ENCODE data around the gene ERP44. TPM values are rescaled to one million over a fixed set of nuclear protein-coding genes. Genes with fewer than 3 reads are reported as not detected.

The ERP44 gene
- total RNA-seq, 1 experiment from 2014 or later: 10.1 TPM

DNA sequence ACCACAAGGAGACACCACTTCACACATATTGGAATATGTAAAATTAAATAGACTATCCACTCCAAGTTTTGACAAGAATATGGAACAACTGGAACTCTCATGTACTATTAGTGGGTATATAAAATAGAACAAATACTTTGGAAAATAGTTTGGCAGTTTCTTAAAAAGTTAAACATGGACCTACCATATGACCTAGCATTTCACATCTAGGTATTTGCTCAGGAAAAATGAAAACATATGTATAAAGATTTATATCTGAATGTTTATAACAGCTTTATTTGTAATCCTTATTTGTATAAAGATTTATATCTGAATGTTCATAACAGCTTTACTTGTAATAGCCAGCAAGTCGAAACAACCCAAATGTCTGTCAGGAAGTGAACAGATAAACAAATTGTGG, 49.2 kb downstream of the ERP44 start:
- Histone ChIP-seq H3K36me3 (ENCODE audit: control insufficient read depth, insufficient read depth, low read length) (peaks cover 2% of the 10 kb centered on the region; the same call in 1 of the 2 replicates), H3K27me3 (ENCODE audit: control insufficient read depth, insufficient read depth, low read length) (no peaks in the 10 kb centered on the region), H3K9me3 (ENCODE audit: control insufficient read depth, insufficient read depth, low read depth, low read length) (no peaks in the 10 kb centered on the region), H3K4me3 (ENCODE audit: low read depth in 2 of 2, low read length in 2 of 2) (no peak overlapping the region), H3K4me1 (ENCODE audit: control insufficient read depth, insufficient read depth, low read length) (no peaks in the 10 kb centered on the region), H3K27ac (ENCODE audit: low read length) (no peak overlapping the region)
- intact Hi-C loops (cut with micrococcal nuclease; ENCODE audit: unreplicated experiment): no loop called here
- DNase-seq (ENCODE audit: low read depth, low spot score): no peak
- no peak for ATAC-seq
- no TSS peak for BruUV-seq (replicated peaks)
- in situ Hi-C loops (cut with HindIII; ENCODE audit: low pct_unique_long_range_greater_than_20kb, low sequenced_read_pairs): no loop called here
- CTCF ChIA-PET: interaction anchor here (0.6 kb wide), 1 partner anchor 523 kb away, joined by 3 read pairs; no protein-coding TSS in a partner anchor
- TF ChIP-seq, protein P1, sequence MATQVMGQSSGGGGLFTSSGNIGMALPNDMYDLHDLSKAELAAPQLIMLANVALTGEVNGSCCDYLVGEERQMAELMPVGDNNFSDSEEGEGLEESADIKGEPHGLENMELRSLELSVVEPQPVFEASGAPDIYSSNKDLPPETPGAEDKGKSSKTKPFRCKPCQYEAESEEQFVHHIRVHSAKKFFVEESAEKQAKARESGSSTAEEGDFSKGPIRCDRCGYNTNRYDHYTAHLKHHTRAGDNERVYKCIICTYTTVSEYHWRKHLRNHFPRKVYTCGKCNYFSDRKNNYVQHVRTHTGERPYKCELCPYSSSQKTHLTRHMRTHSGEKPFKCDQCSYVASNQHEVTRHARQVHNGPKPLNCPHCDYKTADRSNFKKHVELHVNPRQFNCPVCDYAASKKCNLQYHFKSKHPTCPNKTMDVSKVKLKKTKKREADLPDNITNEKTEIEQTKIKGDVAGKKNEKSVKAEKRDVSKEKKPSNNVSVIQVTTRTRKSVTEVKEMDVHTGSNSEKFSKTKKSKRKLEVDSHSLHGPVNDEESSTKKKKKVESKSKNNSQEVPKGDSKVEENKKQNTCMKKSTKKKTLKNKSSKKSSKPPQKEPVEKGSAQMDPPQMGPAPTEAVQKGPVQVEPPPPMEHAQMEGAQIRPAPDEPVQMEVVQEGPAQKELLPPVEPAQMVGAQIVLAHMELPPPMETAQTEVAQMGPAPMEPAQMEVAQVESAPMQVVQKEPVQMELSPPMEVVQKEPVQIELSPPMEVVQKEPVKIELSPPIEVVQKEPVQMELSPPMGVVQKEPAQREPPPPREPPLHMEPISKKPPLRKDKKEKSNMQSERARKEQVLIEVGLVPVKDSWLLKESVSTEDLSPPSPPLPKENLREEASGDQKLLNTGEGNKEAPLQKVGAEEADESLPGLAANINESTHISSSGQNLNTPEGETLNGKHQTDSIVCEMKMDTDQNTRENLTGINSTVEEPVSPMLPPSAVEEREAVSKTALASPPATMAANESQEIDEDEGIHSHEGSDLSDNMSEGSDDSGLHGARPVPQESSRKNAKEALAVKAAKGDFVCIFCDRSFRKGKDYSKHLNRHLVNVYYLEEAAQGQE (IDR thresholded peaks at IDR 0.05; ENCODE audit: insufficient read depth in 1 of 2, low read depth in 2 of 2, low read length in 1 of 2): no peak
- TF ChIP-seq POLR2AphosphoS5 (IDR thresholded peaks at IDR 0.05; ENCODE audit: low read depth, low read length) (no peak), TCF7L2 (IDR thresholded peaks at IDR 0.05; ENCODE audit: low read depth, low read length) (no peak), CTCF (IDR thresholded peaks at IDR 0.05) (no peak), SIN3A (IDR thresholded peaks at IDR 0.05; ENCODE audit: borderline replicate concordance, insufficient read depth, low read depth, low read length) (no peak)
- POLR2A ChIA-PET: no interaction called here

DNA sequence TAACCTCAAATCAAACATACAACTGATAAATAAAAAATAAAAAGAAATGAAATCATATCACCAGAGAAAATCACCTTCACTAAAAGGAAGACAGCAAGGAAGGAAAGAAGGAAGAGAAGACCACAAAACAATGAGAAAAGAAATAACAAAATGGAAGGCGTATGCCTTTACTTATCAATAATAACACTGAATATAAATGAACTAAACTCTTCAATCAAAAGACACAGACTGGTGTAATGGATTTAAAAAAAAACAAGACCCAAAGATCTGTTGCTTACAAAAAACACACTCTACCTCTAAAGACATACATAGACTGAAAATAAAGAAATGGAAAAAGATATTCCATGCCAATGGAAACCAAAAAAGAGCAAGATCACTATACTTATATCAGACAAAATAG, 60.3 kb downstream of the ERP44 start:
- DNase-seq (ENCODE audit: low read depth, low spot score) (no peak), ATAC-seq (no peak)
- Histone ChIP-seq H3K27me3 (ENCODE audit: control insufficient read depth, insufficient read depth, low read length) (no peaks in the 10 kb centered on the region), H3K4me3 (ENCODE audit: low read depth in 2 of 2, low read length in 2 of 2) (no peak overlapping the region), H3K27ac (ENCODE audit: low read length) (no peak overlapping the region), H3K9me3 (ENCODE audit: control insufficient read depth, insufficient read depth, low read depth, low read length) (no peaks in the 10 kb centered on the region), H3K36me3 (ENCODE audit: control insufficient read depth, insufficient read depth, low read length) (no peaks in the 10 kb centered on the region), H3K4me1 (ENCODE audit: control insufficient read depth, insufficient read depth, low read length) (no peaks in the 10 kb centered on the region)
- no peak for TF ChIP-seq TCF7L2 (IDR thresholded peaks at IDR 0.05; ENCODE audit: low read depth, low read length)
- BruUV-seq (replicated peaks): no TSS peak
- in situ Hi-C loops (cut with HindIII; ENCODE audit: low pct_unique_long_range_greater_than_20kb, low sequenced_read_pairs) (no loop called here), intact Hi-C loops (cut with micrococcal nuclease; ENCODE audit: unreplicated experiment) (no loop called here)
- ChIA-PET POLR2A (no interaction called here), CTCF (no interaction called here)

DNA sequence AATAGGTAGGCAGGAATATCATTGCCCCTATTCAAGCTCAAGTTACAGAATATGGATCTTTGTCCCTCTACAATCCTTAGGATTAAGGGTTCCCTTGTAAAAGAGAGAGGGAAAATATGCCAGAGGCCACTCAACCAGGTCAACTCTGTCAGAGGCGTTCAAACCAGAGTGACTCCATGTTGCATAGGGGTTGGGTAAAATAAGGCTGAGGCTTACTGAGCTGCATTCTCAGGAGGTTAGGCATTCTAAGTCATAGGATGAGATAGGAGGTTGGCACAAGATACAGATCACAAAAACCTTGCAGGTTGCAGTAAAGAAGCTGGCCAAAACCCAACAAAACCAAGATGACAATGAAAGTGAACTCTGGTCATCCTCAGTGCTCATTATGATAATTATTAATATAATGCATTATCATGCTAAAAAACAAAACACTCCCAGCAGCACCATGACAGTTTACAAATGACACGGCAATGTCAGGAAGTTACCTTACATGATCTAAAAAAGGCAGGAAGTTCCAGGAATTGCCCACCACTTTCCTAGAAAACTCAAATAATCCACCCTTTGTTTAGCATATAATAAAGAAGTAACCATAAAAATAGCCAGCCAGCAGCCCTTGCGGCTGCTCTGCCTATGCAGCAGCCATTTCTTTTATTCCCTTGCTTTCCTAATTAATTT, 64.8 kb downstream of the ERP44 start:
- TF ChIP-seq SIN3A (IDR thresholded peaks at IDR 0.05; ENCODE audit: borderline replicate concordance, insufficient read depth, low read depth, low read length) (no peak), TCF7L2 (IDR thresholded peaks at IDR 0.05; ENCODE audit: low read depth, low read length) (no peak), POLR2AphosphoS5 (IDR thresholded peaks at IDR 0.05; ENCODE audit: low read depth, low read length) (no peak)
- no TSS peak for BruUV-seq (replicated peaks)
- Histone ChIP-seq H3K27me3 (ENCODE audit: control insufficient read depth, insufficient read depth, low read length) (no peaks in the 10 kb centered on the region), H3K4me1 (ENCODE audit: control insufficient read depth, insufficient read depth, low read length) (no peaks in the 10 kb centered on the region), H3K27ac (ENCODE audit: low read length) (no peak overlapping the region), H3K4me3 (ENCODE audit: low read depth in 2 of 2, low read length in 2 of 2) (no peak overlapping the region), H3K36me3 (ENCODE audit: control insufficient read depth, insufficient read depth, low read length) (no peaks in the 10 kb centered on the region), H3K9me3 (ENCODE audit: control insufficient read depth, insufficient read depth, low read depth, low read length) (no peaks in the 10 kb centered on the region)
- ATAC-seq: no peak
- POLR2A ChIA-PET: no interaction called here
- CTCF ChIA-PET: no interaction called here
- intact Hi-C loops (cut with micrococcal nuclease; ENCODE audit: unreplicated experiment) (no loop called here), in situ Hi-C loops (cut with HindIII; ENCODE audit: low pct_unique_long_range_greater_than_20kb, low sequenced_read_pairs) (no loop called here)
- no peak for DNase-seq (ENCODE audit: low read depth, low spot score)

Data from Panc1 (cell line).